OCI-LY3 (cell line): ENCODE results near the gene FXYD7.

ENCODE experiments used
- EZH2phosphoT487 ChIP-seq: fragments of 200-600 bp; shearing (Covaris generic); IDR thresholded peaks from 2 replicates; pipeline ENCODE4 v1.6.1; 2018; ENCODE audit warnings: antibody characterized with exemption, mixed run types, low read depth
- TF ChIP-seq, protein P1 (sequence below): fragments of 200-600, 300-600 bp; sonication (generic); IDR thresholded peaks from 2 replicates; pipeline ENCODE4 v1.5.1; 2014; ENCODE audit warnings: antibody characterized with exemption, low read length, low read depth

- TF ChIP-seq, protein P1, sequence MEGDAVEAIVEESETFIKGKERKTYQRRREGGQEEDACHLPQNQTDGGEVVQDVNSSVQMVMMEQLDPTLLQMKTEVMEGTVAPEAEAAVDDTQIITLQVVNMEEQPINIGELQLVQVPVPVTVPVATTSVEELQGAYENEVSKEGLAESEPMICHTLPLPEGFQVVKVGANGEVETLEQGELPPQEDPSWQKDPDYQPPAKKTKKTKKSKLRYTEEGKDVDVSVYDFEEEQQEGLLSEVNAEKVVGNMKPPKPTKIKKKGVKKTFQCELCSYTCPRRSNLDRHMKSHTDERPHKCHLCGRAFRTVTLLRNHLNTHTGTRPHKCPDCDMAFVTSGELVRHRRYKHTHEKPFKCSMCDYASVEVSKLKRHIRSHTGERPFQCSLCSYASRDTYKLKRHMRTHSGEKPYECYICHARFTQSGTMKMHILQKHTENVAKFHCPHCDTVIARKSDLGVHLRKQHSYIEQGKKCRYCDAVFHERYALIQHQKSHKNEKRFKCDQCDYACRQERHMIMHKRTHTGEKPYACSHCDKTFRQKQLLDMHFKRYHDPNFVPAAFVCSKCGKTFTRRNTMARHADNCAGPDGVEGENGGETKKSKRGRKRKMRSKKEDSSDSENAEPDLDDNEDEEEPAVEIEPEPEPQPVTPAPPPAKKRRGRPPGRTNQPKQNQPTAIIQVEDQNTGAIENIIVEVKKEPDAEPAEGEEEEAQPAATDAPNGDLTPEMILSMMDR: no peak
- TF ChIP-seq EZH2phosphoT487: no peak
Measured at GRCh38 chr19:35161434-35161743, 18.3 kb downstream of the FXYD7 start.
